Stimulated activated CD4-positive, alpha-beta T cell treated with anti-CD3 and anti-CD28 coated beads, Interleukin-12 subunit alpha, Interleukin-12 subunit beta, amount 100 ng/mL, for 24 hours (primary cell): ENCODE measurements around the gene ZNF578.
"Not testable (repeated sequence)": the region's sequence is repeated elsewhere in the genome, so short reads cannot be mapped to it uniquely, and the experiment has no call there.

ENCODE experiments used
- DNase-seq, 2 experiments: peaks; one replicate each; pipeline ENCODE4 v3.0.0-alpha.2; 2020; ENCODE audit warnings: low read depth in 2 of 2

Gene ZNF578

DNA sequence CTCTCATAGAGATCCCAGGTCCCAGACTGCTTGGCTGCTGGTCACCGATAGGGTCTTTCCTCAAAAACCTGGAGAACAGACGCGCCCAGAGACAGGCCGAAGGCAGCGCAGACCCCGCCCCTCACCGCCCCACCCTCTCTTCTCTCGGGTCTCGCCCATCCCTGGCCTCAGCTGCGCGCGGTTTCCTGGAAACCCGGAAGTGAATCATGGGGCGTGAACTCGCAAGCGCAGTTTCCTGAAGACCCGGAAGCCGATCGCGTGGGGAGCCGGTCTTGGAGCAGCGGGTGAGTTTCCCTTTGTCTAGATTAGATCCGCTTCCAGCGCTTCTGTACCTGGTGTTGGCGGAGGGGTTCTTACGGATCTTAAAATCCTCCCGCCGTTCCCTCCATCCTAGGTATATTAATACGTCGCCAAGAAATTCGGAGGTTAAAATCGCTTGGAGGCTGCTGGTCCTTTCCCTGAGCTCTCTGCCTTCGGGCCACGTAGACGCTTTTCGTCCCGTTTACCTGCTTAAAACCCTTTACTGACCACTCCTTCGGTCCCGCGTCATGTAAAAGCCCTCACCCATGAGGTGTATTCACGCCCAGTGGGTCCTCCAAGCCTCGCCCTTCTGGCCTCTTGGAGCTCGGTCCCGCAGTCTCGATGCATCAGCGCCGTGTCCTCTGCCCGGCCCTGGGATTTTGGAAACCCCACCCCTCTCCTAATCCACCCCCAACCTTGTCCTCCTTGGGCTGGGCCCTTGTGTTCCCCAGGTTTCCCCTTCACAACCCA lies at the start of gene ZNF578:
TSS of gene ZNF578 (plus strand) at position 230 of the 771 bp plus-strand sequence. CDS start 48,293 bp downstream, outside the sequence.
- DNase-seq, result peak; percentile 48 to 51

DNA sequence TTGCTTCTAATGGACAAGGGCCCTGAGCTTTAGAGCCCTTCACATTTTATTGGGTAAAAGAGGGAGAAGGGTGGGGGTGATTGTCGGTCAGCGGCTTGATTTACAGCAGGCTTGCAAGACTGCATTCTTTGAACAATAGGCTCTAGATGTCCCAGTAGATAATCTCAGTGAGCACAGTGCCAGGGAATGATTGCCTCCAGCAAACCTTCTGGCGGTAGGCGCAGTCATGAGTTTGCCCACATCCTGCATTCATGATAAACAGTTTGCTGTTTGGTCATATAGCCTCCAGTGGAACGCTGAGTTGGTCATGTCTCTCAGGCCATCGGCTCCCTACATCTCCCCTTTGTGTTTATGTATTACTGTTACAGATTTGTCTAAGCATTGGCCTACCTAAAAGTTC lies 43.1 kb upstream of the ZNF578 start:
- DNase-seq, result no peak

- DNase-seq, result no peak
These were observed 37.6 kb upstream of the ZNF578 start for GRCh38 chr19:52415711-52416110.

GRCh38 chr19:52428937-52429336 lies 24.4 kb upstream of the ZNF578 start, which contains the start of gene ZNF534:
TSS of gene ZNF534 (plus strand) at chr19:52429148. CDS start at chr19:52431475, 2,327 bp downstream.
- no peak for DNase-seq

- no peak for DNase-seq
These were observed 11.2 kb upstream of the ZNF578 start for GRCh38 chr19:52442179-52442578.

DNA sequence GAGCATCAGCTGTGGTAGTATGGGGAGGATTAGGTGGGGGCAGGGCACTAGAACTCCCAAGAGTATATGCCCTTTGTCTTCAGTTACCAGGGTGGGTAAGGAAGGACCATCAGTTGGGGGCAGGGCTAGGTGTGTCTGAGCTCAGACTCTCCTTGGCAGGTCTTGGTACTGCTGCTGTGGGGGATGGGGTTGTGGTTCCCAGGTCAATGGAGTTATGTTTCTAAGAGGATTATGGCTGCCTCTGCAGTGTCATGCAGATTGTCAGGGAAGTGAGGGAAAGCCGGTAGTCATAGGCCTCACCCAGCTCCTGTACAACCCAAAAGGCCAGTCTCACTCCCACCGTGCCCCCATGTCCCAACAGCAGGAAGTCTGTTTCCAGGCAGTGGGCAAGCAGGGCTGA lies 8.8 kb upstream of the ZNF578 start:
- no peak for DNase-seq

- DNase-seq, result no peak
These were observed 2.1 kb upstream of the ZNF578 start for GRCh38 chr19:52451241-52451640.

GRCh38 chr19:52464798-52465470 lies 11.6 kb downstream of the ZNF578 start:
- no peak for DNase-seq

GRCh38 chr19:52473655-52474350 lies 20.4 kb downstream of the ZNF578 start:
- no peak for DNase-seq

DNA sequence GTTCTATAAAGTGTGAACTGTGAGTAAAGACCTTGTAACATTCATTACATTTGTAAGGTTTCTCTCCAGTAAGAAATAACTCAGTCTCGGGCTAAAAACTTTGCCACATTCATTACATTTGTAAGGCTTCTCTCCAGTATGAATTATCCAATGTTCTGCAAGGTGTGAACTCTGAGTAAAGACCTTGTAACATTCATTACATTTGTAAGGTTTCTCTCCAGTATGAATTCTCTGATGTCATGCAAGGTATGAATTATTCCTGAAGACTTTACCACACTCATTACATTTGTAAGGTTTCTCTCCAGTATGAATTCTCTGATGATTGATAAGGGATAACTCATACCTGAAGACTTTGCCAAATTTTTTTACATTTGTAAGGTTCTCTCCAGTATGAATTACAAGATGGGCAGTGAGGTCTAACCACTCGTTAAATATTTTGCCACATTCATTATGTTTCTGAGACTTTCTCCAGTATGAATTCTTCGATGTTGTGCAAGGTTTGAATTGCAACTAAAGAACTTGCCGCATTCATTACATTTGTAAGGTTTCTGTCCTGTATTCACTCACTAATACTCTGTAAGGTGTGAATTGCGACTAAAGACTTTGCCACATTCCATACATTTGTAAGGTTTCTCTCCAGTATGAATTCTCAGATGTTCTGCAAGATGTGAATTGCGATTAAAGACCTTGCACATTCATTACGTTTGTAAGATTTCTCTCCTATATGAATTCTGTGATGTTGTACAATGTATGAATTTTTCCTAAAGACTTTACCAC lies 21.2 kb downstream of the ZNF578 start:
- DNase-seq, result no peak

- DNase-seq, result not testable (repeated sequence)
These were observed 30.9 kb downstream of the ZNF578 start for GRCh38 chr19:52484111-52484743.

DNA sequence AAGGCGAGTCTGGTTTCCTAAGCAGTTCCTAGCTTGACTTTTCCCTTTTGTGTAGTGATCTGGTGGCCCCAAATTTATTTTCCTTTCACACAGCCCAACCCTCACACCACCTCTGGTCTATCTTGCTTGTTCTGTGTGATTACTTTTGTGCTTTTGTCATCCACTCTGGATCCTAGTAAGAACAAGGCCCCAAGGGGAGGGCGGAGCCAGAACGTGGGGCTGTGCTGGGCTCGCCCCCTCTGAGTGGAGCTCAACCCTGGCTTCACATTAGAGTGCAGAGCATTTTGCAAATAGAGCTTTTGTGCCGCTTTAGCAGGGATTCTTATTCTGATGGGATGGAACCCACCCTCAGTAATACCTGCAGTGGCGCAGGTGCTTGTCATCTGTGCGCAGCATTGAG lies 31.7 kb downstream of the ZNF578 start:
- not testable (repeated sequence) for DNase-seq

- not testable (repeated sequence) for DNase-seq
These were observed 32.3 kb downstream of the ZNF578 start for GRCh38 chr19:52485561-52486240.

GRCh38 chr19:52492201-52492993 lies 39.0 kb downstream of the ZNF578 start:
- no peak for DNase-seq

- DNase-seq, result no peak
These were observed 39.7 kb downstream of the ZNF578 start for GRCh38 chr19:52492994-52493470.

GRCh38 chr19:52494518-52494917 lies 41.2 kb downstream of the ZNF578 start:
- DNase-seq, result no peak

- DNase-seq, result no peak
These were observed 45.2 kb downstream of the ZNF578 start for GRCh38 chr19:52498571-52498970.

GRCh38 chr19:52500474-52500873 lies 47.1 kb downstream of the ZNF578 start:
- DNase-seq, result not testable (repeated sequence)

DNA sequence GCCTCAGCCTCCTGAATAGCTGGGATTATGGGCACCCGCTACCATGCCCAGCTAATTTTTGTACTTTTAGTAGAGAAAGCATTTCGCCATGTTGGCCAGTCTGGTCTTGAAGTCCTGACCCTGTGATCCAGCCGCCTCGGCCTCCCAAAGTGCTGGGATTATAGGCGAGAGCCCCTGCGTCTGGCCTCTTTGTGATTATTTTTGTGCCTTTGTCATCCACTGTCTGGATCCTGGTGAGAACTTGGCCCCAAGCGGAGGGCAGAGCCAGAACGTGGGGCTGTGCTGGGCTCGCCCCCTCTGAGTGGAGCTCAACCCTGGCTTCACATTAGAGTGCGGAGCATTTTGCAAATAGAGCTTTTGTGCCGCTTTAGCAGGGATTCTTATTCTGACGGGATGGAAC lies 47.6 kb downstream of the ZNF578 start:
- DNase-seq, result not testable (repeated sequence)

GRCh38 chr19:52507266-52507665 lies 53.9 kb downstream of the ZNF578 start:
- DNase-seq, result no peak
